ENCODE measurements around the gene GRIK3.
"Not testable (repeated sequence)": the region's sequence is repeated elsewhere in the genome, so short reads cannot be mapped to it uniquely, and the experiment has no call there.

GRIK3 gene

DNA sequence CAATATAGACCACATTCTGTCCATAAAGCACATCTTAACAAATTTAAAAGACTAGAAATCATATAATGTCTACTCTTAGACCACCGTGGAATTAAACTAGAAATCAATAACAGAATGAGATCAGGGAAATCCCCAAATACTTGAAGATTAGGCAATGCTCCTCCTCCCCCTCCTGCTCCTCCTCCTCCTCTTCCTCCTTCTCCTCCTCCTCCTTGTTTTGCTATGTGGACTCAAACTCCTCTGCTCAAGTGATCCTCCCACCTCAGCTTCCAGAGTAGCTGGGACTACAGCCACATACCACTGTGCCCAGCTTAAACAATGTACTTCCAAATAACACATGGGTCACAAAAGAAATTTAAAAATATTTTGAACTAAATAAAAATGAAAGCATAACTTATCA is 134.2 kb downstream of the GRIK3 start:
- DNase-seq, result no peak

DNA sequence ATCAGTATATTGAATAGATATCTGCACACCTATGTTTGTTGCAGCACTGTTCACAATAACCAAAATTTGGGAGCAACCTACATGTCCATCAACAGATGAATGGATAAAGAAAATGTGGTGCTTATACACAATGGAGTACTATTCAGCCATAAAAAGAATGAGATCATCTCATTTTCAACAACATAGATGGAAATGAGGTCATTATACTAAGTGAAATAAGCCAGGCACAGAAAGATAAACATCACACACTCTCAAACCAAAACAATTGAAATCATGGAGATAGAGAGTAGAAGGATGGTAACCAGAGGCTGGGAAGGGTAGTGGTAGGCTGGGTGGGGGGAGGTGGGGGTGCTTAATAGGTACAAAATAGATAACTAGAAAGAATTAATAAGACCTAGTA is 136.5 kb downstream of the GRIK3 start:
- DNase-seq, result not testable (repeated sequence)

DNA sequence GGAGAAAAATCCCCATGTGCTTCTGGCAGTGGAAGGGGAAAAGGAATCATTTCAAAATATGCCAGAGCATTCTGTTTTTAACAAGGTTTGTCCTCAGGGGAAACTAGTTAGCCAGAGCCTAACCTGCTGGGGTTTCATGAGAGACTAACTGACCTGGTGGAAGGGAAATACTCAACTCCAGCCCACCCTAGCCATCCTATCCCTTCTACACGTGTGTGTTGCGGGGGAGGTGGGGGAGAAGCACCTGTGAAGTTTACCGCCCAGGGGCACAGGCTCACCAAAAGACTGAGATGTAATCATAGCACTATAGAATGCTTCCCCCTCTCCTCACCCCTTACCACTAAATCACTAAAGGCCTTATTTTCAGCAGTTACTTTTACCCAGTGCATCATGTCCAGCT is 139.5 kb downstream of the GRIK3 start:
- no peak for DNase-seq

DNA sequence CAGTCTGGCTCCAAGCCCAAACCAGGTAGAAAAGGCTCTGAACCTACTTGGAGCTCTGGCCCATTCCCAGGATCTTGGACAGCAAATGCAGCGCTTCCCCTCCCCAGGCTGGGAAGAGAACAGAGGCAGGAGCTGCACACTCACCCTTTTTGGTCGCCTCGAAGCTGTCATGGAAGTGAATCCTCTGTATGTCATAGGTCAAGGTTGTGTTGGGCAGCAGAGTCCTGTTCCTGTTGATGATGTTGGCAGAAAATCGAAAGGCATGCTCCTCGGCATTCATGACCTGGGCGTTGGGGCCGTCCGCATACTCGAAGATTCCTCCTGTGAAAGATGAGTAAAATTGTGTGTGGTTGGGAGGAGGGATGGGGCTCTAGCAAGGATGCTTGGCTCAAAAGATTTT is 143.5 kb downstream of the GRIK3 start:
- no peak for DNase-seq

DNA sequence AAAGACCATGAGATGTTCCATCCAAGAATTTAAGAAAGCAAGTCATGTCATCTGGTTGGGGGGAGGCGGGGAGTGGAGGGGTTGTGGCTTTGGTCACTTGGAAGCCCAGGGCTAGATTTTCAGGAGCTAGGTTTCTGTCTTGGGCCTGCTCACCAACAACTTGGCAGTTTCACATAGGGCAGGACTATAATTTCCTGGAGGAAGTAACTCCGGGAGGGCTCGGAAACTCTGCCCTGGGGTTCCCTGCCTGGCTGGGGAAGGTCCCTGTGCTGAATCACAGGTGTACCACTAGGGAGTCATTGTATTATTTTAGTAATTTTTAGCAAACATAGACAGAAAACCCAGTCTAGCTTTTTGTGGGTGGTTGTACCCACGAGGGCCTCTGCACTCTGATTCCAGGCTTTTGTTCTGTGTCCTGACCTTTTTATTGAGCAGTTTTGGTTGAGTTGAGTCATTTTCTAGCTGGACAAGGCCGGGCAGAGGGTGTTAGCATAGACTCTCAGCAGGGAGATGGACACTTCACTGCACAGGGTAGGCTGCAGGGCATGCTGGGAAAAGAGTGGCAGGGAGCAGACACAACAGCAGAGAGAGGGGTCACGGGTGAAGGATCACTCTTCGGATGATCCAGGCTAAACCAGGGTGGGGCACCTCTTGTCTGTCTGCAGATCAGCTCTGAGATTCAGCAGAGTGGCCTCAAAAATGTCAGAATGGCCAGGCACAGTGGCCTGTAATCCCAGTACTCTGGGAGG is 144.7 kb downstream of the GRIK3 start:
- no peak for DNase-seq

DNA sequence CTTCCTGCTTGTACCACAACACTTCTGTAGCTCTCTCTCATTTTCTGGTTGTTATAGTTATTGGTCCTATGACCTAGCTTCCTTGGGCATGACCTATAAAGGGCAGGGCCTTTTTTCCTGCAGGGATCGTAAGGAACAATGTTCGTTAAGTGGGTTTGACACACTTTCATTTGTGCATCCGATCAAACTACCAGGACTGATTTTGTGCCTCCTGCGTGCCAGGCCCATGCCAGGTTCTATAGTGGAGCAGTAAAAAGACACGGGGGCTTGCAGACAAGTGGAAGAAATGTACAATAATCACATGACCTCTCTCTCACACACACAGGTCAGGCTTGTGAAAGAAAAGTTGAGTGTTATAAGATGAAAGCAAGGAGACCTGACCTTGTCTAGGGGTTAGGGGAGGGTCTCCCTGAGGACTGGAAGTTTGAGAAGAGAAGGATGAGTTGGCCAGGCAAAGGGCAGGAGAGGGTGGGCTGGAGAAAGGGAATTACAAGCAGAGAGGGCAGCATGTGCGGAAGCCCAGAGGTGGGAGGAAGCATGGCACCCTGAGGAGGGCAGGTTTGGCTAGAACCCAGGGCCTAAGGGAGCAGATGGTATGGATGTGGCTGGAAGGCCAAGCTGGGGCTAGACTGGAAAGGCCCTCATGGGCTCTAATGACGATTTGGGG is 145.4 kb downstream of the GRIK3 start:
- no peak for DNase-seq

DNA sequence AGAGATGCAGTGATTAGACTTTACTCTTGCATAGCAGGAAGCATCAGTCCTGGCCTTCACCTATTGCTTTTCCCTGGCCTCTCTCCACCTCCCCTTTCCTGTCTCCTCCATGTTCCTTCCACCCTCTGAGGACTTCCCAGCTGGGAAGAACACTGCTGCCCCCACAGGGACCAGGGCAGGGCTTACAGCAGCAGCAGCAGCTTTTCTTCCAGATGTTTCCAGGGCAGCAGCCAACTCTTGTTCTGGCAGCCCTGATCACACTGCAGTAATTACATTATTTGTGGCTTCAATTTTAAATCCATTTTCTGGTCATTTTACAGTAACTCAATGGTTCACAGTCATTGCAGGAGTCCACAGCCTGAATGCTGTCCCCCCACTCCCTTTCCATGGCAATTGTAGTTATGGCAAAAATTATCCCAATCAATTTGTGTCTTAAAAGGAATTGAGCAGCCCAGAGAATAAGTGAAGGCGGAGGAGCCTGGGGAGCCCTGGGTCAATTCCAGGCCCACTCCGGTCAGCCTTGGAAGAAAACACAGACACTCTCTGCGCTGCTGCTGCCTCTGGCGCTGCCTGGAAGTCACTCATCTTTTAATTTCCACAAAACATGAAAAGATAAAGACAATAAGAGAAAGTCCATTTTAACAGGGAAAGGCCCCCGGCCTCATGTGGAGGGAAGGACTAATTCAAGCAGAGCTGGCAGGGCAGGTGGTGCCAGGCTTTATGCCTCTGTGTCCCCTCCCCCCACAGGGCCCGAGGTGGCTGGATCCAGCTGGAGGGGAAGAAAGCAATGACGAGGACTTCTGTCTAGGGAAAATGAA is 148.6 kb downstream of the GRIK3 start:
- DNase-seq, result no peak

DNA sequence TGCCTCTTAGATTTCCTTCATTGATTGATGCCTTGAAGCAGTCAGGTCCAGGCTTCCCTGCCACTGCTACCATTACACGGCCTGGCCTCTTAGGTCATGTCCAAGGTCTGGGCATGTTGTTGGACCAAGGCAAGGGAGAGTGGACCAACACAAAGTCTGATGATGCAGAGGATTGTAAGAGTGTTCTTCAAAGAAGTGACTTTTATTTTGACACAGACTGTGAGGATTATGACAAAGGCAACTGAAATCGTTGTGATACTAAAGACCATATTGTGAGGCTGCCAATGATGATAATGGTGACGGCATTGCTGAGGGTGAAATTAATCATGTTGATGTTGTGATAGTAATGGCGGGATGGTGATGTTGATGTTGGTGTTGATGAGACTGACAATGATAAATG is 149.5 kb downstream of the GRIK3 start:
- no peak for DNase-seq

DNA sequence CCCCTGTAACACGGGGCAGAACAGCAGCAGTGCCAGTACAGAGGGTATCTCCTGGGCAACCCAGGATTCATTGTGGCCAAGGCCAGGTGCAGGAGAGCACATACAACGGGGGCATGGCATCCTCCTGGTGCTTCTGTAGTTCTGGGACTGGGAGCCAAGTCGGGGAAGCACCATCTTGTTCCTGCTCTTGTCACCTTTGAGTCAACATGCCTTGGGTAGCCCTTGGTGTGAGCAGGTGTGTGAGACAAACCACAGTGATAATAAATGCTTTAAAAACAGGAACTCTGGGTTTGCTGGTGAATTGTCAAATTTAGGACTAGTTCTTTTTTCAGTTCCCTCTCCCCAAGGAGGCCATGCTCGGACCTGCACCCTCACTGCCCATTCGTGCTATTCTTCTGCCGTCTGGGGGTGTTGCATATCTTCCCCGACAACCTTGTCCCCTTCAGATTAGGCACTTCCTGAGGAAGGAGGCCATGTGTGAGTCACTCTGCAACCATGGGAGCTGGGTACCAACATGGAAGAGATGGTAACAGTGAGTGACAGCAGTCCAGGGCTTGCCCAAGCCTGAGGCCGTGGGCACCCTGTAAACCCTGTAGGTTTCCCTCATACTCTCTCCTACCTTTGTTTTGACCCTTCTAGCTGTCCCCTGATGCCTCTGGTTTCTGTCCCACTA is 150.2 kb downstream of the GRIK3 start:
- no peak for DNase-seq

DNA sequence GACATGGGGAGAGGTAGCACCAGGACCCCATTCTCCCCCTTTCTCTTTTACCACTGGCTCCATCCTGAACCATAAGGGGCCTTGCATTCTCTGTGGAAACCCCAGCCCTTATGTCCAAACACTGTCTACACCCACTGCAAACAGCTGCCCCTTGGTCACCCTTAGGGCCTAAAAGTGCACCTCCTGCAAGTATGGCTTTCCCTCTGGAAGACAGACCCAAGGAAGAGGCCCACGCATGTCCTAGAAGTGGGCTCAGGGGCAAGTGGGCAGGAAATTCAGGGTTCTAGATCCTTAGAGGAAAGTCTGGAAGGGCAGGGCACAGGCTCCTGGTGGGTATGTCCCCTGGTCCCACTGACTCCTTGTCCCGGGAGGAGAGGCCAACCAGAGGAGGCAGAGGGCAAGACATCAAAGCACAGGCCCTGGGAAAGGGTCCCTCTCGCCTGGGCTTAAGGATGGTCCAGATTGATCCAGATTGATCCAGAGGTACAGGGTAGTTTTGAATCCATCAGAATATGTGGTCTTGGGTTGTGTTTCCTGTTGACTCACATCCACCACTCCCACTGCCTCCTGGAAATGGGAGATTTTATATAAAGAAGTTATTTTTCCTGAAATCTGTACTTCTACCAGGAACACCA is 150.9 kb downstream of the GRIK3 start:
- no peak for DNase-seq

DNA sequence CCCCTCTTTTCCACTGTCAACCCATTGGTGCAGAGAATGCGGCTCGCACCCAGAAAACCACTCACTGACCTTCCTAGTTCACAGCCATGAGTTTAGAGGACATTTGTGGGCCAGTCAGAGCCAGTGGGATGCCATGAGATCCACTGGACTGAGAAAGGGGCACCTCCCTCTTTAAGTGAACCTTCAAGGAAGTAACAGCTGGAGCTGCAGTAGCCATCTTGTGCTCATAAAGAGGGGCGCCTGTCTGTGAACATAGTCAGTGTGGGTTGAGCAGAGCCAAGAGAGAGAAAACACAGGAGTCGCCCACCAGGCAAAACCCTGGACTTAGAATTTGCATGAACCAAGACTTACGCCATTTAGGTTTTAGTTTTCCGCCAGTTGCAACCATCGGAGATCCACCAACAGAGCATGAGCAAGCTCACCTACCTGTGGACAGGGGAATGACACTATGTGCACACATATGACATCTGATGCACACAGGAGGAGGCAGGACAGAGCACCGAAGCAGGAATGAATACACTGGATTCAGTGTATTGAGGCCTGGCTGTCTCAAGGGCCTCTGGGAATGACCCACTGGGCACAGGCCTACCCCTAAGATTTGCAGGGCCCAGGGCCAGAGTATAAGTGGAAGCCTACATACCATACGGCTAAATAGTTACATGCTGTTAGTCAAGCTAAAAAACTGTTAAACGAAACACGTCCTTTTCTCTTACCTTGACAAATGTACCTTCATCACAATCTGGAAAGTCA is 151.6 kb downstream of the GRIK3 start:
- DNase-seq, result no peak

DNA sequence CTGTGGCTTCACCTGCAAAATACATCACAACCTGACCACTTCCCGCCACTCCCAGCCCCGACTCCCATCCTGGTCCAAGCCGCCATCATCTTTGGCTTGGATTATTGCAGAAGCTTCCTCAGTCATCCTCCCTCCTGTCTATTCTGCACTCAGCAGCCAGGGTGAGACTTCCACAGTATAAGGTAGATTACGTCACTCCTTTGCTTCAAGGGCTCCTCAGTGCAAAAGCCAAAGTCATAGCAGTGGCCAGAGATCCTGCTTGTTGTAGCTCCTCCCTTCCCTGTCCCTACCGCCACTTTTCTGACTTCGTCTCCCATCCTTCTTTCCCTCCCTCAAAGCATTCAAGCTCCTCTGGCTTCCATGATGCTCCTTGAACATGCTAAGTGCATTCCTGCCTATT is 152.8 kb downstream of the GRIK3 start:
- DNase-seq, result no peak

DNA sequence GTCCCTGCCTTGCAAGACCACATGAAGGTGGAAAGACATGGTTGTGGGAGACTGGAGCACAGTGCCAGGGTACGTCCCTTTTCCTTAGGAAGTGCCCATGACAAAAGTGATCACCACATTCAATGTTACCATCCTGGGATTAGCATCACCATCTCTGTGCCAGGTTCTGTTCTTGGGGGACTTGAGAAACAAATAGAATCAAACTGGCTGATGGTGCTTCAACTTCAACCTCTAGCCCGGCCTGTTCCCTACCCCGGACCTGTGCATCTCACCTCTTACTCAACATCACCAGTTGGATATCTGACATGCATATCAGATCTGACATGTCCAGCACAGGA is 153.3 kb downstream of the GRIK3 start:
- DNase-seq, result no peak

DNA sequence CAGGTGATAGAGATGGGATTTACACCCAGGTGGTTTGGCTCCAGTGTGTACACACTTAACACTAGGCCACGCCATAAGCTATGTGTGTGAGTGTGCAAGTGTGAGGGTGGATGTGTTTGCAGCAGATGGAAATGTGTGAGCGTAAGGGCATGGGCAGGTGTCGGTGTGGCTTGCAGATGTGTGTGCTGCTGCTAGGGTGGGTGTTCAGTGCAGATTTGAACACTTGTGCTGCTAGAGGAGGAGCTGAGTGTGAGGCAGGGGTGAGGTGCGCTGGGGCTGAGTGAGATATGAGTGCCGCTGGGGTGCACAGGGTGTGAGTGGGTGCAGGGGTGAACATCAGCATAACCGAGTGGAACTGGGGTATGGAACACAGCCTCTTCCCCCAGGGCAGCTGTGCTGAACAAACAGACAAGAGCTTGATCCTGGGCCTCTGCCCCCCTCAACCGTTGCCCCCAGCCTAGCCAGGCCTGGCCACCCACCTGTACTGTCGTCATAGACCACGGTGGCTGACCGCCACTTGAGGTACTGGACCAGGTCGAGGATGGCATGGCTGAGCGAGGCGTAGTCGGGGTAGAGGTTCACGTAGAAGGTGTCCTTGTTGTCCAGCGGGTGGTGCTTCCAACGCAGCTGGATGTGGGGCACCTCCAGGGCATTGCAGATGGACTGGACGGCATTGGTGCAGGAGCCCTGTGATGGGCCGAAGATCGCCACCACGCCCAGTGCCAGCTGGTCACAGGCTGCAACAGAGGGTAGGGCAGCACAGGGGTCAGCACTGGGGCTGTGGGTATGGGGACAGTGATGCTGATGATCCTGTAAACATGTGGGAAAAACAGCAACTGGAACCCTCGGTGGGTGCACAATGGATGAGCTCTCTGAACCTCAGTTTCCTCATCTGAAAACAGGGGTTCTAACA is 153.9 kb downstream of the GRIK3 start:
- DNase-seq, result no peak

DNA sequence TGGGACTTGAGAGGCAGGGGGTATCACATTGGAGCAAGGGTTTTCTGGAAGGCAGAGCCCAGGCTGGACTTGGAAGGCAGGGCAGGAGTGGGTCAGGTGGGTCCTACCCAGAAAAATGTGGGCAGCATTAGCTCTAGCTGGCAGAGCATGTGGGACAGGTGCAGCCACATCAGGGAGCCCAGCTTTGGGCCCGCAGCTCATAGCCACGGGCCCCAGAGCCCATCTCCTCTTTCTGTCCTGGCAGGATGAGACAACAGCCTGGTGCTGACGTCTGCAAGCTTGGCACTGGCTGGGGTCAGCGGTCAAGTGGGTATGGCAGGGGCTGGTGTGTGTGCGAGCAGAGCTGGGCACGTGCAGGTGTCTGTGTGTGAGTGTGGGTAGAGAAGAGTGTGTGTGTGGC is 154.7 kb downstream of the GRIK3 start:
- DNase-seq, result no peak

DNA sequence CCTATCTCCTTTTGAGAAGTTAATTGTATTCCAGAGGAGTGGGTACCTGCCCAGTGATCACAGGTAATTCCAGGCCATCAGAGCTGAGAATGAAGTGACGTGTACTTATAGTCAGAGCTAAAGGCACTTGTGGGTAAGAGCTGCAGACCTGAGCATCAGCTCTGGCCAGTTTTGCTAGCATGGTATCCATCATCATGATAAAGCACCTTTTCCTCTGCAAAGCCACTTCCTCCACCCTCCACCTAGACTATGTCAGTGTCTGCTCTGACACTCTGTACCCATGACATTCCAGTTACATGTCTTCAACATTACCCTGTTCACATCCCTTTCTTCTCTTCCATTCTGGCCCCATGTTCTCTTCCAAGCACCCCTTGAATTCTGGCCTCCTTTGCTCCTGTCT is 157.3 kb downstream of the GRIK3 start:
- DNase-seq, result no peak

DNA sequence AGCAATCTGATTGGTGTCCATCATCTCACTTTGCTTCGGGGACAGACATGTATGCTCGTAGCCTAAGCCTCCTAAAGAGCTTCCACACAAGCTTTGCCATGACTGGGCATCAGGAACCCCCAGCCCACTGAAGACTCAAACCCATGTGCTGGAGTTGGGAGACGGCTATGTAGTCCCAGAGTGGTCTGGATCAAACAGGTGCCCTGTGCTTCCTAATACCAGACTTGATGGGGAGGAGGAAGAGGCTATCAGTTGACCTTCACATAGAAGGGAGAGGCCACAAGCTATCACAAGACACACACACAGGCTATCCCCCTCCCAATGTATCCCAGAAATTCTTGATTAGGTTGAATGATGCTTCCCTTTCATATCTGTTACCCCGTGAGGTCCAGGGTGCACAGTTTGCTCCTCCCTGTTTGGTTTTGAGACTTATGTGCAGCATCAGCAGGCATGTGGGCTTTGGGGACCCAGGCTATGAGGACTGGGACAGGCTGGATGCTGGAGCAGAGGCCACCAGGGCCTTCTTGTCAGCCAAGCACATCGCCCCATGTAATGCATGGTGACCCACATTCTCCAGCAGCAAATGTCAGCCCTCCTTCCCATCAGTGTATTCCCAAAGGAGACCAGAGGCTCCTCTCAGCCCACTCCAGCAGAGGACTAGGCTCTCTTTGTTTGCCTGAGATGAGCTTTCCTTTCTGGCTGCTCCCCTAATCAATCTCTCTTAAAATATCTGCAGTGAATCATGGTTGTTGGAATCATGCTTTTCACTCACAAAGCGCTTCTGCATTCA is 159.8 kb downstream of the GRIK3 start:
- DNase-seq, result no peak

DNA sequence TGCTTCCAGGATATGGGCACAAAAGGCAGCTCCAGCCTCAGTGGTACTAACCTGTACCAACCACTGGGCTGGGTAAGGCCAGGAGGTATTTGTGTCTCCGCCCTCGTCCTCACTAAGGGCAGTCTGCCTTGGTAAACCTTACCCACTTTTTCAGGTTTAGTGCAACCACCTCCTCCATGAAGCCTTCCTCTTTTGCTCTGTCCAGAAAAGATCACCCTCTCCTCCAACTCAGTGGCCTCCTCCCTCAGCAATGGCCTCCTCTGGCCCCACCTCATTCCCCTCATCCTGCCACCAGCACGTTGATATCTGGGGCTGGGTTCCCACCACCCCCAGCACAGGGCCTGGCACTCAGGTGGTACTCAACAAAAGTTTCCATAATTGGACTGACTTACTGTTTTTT is 161.5 kb downstream of the GRIK3 start:
- no peak for DNase-seq

DNA sequence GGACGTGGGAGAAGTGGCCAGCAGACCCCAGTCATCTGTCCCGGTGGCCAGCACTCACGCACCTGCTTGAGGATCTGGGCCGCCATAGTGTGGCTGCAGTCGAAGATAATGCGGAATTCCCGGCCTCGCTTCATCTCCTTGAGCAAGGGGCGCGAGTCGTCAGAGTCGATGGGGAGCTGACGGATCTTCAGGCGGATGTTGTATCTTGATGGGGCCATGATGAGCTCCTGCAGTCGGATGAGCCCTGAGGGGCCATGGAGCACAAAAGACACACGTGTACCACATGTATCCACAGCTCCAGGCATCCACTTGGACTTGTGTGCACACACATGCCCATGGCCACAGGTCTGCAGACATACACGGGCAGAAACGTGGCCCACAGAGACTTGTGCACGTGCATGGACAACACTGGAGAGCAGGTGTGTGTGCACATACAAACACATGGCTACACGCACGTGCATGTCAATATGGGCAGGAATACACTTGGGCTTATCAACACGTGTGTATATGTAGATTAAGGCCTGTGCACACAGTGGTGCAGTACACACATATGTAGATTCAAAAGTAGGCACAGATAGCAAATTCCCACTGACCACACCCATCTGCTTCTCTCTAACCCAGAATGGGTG is 162.1 kb downstream of the GRIK3 start:
- DNase-seq, result no peak

All from activated T-cell treated with anti-CD3 and anti-CD28 coated beads for 4 hours (primary cell).